Head of caudate nucleus (tissue), 42 donors: ENCODE results near the gene KATNAL2.
"Not testable (repeated sequence)": the region's sequence is repeated elsewhere in the genome, so short reads cannot be mapped to it uniquely, and the experiment has no call there.

Experiments used
- DNase-seq, 42 donors: peaks; one replicate each; pipeline versions ENCODE4 v3.0.0 to v3.0.0-alpha.2; 2020 to 2021; ENCODE audit warnings: mixed read lengths in 7 of 42
- intact Hi-C: fragments of 100-400 bp; cut with DNase I; formaldehyde crosslinking; loops from one replicate; pipeline ENCODE4 v1.15.0; 2022

Gene KATNAL2

DNA sequence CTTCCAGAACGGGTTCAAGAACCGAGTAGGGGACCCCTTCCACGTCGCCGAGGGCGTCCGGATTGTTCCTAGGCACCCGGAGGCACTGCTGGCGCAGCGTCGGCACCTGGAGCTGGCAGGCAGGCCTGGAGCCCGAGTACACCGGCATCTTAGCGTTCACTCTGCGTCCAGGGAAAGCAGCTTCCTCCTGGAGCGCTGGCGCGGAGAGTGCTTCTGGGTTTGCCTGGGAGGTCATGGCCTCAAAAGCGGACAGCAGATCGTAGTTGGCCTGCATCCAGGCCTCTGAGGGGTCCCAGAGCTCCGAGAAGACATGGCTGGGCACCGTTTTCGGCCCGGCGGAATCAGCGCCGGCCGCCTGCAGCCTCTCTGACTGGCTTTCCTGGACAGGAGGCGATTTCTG lies 111.3 kb downstream of the KATNAL2 start:
- intact Hi-C loops = not testable (repeated sequence)
- DNase-seq = peak in 1 of 42 donors; percentile 14

DNA sequence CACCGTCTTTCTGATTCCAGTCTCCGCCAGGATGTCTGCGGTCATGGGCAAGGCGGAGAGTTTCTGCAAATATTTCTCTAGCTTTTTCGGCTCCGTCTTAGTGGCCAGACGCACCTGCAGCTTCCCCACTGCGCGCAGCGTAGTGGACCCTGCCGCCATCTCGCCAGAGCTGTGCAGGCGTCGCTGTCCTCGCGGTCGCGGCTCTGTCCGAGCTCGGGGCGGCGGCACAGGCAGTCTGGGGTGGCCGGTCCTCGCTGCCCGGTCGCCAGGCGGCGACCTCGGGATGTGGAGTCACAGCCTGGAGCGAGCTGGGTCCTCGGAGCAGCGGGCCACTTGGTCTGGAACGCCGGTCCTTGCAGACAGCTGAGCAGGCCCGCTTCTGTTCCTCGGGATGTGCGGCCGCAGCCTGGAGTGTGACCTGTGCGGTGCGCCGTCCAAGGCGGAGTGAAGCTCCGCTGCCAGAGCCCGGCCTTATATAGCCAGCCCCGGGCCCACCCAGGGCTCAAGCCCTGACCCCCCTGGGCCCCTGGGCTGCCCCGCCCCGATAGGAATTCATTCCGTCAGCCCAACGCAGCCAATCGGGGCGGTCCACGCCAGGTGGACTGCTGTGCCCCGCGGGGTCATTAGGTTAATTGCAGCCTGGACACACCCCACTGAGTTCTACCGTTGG lies 112.4 kb downstream of the KATNAL2 start:
- DNase-seq, intact Hi-C loops: not testable (repeated sequence)

DNA sequence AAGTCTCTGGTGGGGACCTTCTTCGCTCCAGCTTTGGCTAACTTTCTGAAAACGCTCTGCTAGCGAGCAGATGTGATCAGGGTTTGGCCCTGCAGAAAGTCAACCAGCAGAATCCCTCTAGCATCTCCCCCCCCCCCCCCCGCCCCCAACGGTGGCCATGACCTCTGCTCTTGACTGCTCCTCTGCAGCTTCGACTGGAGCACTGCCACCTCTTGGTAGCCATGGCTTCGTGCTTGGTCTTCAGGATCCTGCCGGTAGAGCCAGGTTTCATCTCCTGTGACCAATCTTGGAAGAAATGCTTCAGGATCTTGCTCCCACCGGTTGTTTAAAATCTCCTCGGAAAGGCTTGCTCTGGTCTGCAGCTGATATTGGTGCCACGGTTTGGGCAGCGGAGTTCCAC lies 113.5 kb downstream of the KATNAL2 start:
- DNase-seq, intact Hi-C loops: not testable (repeated sequence)

DNA sequence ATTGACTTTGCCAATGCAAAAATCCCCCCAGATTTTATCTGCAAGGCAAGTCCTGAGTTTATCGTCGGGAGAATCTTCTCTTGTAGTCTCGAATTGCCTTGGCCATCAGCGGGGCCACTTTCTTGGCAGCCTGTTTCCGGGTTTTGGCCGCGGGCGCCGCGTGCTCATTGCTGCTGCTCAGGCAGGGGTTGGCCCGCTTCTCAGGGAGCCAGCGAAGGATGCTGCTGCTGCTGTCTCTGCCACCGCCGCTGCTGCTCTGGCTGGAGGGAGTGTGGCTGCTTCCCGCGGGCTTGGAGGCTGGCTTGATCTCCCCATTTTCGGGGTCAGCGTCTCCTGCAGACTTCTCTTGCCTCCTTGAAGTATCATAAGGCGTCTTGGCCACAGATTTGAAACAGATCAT lies 115.5 kb downstream of the KATNAL2 start:
- no peak for DNase-seq
- intact Hi-C loops = no loop called here

DNA sequence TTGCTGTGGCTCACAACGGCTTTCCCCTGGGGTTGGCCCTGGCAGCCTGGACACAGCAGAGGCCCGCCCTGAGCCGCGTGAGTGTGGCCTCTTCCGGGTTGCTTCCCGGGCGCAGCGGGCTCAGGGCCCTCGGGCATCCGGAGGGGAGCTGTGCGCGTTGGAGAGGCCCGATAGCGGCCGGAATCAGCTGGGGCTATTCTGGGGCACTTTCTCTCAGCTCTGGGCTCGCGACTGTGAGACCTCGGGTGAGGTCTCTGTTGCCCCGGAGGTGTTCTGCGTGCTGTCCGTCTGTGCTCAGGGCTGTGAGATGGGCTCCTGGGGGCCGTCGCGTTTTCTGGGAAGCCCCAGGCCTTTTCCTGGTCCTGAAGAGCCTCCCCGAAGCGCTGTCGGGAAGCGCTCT lies 117.2 kb downstream of the KATNAL2 start:
- DNase-seq, intact Hi-C loops: not testable (repeated sequence)

DNA sequence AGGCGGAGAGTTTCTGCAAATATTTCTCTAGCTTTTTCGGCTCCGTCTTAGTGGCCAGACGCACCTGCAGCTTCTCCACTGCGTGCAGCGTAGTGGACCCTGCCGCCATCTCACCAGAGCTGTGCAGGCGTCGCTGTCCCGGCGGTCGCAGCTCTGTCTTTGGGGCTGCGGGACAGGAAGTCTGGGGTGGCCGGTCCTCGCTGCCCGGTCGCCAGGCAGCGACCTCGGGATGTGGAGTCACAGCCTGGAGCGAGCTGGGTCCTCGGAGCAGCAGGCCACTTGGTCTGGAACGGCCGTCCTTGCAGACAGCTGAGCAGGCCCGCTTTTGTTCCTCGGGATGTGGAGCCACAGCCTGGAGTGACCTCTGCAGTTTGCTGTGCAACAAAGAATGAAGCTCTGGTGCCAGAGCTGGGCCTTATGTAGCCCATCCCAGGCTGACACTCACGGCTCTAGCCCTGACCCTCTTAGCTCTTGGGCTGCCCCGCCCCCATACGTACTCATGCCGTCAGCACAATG lies 117.8 kb downstream of the KATNAL2 start, which contains the start of gene ELOA2:
Gene ELOA2 (minus strand): TSS at position 466 of the 516 bp plus-strand sequence. CDS start 357 bp downstream, at position 109.
- DNase-seq = no peak

DNA sequence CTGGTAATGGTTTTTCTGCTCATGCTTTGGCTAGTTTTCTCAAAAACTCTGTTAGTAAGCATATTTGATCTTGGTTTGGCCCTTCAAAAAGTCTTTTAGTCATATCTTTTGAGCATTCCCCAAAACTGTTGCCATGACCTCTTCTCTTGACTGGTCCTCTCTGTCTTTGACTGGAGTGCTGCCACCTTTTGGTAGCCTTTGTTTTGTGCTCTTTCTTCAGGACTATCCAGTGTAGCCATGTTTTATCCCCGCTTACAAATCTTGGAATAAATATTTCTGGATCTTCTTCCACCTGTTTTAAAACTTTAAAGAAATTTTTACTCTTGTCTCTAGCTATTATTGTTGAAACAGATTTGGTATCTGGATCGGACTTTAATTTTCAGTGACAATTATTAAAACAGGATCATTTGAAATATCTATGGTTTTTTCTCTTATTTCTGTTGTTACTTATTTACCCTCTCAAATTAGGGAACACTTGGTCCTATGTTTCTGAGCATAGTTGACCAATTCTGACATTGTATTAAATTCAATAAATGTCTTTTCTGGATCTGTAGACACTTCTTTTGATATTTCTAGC lies 119.0 kb downstream of the KATNAL2 start:
- intact Hi-C loops = no loop called here
- DNase-seq = peak in 9 of 42 donors; percentile 10 to 51 (median 21)

More for the DNA sequence above, 117.8 kb downstream of the KATNAL2 start, which contains the start of gene ELOA2:
- intact Hi-C loops = no loop called here

DNA sequence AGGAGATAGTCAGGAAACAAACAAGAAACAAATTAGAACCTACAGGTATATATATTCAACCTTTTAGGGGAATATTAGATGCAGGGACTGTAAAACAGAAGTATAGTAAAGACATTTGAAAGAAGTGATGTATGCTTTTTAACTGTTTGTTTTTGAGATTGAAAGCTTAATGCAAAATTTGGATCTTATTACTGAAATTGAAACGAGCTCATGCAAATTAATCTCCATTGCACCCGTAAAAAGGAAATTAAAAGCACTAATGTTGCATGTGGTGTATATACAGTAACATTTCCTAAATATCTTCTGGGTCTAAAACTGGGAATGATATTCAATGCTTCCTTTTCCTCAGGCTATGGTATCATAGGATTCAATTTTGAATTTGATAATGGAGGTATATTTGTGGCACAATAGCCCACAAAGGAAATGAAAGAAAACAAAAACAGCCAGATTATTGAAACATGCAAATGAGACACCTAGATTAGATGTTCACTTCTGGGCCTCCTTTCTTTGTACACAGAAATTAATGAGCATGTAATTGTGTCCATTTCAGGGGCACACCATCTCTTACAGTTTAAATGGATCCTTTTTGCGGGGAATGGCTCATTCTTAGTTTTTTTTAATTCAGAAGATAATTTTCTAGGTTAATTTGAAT lies 119.7 kb downstream of the KATNAL2 start:
- intact Hi-C loops = no loop called here
- no peak for DNase-seq

DNA sequence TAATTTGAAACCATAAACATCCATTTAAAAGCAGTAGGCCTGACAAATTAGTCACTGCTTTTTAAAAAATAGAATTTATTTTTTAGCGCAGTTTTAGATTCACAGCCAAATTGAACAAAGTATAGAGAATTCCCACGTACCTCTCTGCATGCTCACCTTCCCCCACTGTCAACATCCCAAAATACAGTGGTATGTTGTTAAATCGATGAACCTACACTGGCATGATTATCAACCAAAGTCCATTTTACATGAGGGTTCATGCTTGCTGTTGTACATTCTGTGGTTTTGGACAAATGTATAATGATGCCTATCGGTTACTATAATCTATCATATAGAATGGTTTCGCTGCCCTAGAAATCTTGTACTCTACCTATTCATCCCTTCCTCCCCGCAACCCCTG lies 123.6 kb downstream of the KATNAL2 start:
- no peak for DNase-seq
- intact Hi-C loops = no loop called here

DNA sequence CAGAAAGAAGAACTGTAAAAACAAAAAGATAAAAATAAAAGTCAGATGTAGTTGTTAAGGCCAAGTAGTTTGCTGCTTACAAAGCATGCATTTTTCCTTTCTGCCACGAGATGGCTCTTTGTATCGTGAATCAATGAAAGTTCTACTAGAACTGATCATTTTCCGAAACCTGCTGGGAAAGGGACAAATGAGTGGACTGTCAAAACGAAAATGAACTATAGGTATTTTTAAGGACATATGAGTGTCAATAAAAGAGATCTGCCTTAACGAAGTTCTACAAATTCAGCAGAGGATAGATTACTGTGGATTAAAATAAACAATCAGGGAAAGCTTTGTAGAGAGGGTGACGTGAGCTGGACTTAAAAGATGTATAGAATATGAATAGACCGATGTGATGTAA lies 133.1 kb downstream of the KATNAL2 start:
- peak in 17 of 42 donors; percentile 14 to 83 (median 41) for DNase-seq
- intact Hi-C loops = no loop called here

DNA sequence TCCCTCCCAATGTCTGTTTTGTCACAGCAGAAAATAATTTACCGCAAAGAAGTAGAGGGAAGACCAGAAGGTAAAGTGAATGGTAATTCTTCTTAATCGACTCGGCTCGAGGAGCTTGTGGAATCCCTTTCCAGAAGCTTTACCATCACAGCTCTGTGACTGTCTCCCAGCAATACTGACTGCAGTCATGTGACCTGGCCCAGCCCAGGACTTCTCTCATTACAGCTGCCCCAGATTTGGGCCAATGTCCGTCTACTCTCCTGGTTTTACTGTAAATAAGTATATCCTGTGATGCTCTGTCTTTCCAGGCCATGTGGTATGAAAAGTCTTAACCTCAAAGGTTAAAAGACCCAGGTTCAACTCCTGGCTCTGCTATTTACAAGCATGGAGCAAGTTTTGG lies 137.0 kb downstream of the KATNAL2 start:
- intact Hi-C loops = no loop called here
- DNase-seq = no peak

DNA sequence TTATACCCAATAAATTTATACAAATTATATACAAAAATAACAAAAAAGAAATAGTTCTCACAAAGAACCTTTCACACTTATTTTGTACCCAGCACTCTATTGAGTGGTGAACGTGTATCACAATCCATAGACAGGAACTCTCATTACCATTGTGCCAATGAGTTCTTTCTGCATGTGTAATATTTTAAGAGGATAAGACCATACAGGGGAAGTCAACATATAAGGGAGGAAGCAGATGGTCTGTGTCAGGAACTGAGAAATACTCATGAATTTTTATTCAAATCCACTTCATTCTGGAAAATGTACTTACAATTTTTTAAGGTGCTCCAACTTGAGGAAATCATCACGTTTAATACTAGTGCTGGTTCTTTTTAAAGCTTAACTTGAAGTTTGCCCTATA lies 145.1 kb downstream of the KATNAL2 start:
- DNase-seq = no peak
- intact Hi-C loops = no loop called here

DNA sequence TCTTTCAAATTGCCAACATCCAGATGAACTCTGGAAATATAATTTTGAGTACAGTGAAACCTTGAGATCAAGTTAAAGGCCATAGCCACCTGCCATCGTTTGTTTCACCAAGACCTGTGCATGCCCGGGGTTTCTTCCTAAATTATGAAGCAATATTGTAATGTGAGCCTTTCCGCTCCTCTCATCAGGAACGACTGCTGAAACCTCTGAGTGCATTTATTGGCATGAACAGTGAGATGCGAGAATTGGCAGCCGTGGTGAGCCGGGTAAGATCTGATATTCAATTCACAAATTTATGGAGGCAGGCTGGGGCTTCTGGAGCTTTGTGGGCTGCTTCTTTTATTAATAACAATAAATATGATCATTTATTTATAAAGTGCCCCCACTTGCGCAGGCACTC lies 145.7 kb downstream of the KATNAL2 start:
- intact Hi-C loops = no loop called here

DNA sequence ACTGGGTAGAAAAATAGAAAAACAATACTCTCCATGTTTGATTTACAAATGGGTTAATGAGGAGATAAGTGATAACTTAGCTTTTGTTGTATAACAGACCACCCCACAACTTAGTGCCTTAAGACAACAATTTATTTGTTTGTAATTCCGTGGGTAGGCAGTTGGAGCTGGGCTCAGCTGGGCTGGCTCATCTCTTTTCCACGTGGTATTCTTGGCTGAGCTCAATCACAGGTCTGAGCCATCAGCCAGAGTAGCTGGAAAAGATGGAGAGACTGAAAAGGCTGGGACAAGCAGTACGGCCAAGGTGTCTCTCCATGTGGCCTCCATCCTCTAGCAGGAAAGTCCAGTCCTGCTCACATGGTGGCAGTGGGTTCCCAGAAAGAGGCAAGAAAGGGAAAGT lies 150.2 kb downstream of the KATNAL2 start:
- intact Hi-C loops = no loop called here
- no peak for DNase-seq

More for the DNA sequence above, 145.7 kb downstream of the KATNAL2 start:
- no peak for DNase-seq

DNA sequence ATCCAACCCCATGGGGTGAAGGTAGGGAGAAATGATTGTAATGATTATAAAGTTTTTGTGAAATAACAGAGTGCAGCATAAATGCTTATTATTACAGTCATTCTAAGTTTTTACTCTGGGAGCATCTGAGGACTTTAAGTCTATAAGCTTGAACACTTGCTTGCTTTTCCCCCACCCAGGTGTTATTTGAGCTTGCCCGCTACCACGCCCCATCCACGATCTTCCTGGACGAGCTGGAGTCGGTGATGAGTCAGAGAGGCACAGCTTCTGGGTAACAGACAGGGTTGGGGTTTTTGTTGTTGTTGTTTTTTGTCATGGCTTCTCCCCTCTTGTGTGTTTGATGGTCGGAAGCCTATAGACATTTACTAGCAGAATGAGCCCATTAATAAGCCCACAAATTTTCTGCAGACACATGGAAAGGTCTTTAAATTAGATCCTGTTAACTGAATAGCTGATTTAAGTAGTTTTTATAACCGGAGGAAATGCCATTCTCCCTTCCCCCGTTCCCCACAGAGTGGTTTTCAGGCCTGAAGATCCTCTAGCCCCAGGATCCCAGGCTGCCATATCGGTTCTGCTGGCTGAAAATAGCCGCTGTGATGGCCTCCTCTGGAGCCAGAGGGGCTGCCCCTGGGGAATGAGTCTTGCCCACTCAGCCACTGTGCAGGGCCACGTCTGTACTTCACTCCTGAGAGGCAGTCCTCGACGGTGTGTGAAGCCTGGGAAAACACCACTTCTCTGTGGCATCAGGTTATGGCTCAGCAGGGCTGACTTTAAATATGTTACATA lies 157.9 kb downstream of the KATNAL2 start:
- no peak for DNase-seq
- intact Hi-C loops = no loop called here

DNA sequence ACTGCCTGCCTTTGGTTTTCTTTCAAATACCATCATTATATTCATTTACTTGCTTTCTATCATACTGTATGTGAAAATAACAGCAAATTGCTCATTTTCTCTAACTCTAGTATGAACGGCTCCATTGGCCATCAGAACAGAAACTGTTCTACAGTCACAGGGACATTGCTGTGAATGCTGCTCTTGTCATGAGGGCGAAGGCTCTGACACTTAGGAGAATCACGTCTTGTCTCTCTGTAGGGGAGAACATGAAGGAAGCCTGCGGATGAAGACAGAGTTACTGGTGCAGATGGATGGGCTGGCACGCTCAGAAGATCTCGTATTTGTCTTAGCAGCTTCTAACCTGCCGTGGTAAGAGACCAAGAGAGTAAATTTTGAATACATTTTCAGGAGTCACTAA lies 159.7 kb downstream of the KATNAL2 start:
- intact Hi-C loops = no loop called here
- DNase-seq = peak in 5 of 42 donors; percentile 4 to 57 (median 34)

DNA sequence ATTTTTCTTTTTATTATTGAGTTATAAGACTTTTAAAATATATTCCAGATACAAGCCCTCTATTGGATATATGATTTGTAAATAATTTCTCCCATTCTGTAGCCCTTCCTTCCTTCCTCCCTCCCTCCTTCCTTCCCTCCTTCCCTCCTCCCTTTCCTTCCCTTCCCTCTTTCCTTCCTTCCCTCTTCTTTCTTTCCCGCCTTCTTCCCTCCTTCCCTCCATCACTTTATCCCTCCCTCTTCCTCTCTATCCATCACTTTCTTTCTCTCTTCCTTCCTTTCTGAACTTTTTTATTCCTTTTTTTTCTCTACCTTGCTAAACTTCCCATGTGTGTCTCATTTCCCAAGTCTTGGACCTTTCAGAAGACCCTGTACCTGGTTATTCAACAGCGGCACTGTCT lies 163.5 kb downstream of the KATNAL2 start:
- intact Hi-C loops = no loop called here
- DNase-seq = no peak

DNA sequence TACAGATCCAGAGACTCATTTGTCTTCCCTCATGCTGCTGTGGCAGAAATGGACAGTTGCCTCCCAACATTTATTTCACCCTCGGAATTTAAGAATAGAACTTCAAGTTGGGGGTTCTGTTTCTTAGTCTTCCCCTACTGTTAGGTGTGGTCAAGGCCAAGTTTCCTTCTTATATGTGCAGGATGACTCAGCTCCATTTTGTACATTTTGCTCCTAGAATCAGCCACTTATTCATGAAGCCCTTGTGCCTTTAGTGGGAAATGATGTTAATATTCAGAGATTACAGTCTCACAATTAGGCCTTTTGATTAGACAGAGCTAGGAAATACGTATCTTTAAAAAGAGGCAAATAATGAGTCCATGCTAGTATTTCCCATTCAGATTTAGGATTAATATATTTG lies 164.2 kb downstream of the KATNAL2 start:
- intact Hi-C loops = no loop called here

DNA sequence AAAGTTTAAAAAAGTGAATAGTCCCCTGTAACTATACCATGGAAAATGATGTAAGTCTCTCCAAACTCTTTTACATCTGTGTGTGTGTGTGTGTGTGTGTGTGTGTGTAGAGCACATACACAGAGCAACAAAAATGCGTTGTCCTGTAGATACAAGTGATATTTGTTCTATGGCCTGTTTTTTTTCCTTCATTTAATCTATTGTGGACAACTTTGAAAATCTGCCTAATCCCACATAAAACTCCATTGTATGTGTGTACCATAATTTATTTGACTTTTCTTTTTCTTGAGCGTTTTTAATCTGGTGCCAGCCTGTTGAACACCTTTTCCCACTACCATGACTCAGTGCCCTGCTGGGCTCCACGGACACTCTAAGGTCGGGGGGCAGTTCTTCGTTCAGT lies 170.3 kb downstream of the KATNAL2 start:
- no peak for DNase-seq
- intact Hi-C loops = no loop called here

More for the DNA sequence above, 164.2 kb downstream of the KATNAL2 start:
- no peak for DNase-seq
